22Rv1 (cell line): ENCODE results near the gene PCBP1.

ENCODE experiments used
- ZFX ChIP-seq: fragments of 450-650 bp; IDR thresholded peaks from 2 replicates; pipeline ENCODE4 v1.6.1; 2017; ENCODE audit warnings: antibody characterized with exemption, borderline replicate concordance
- TF ChIP-seq, protein P1 (sequence below): fragments of 450-650 bp; IDR thresholded peaks from 2 replicates; pipeline ENCODE4 v1.5.1; 2017; ENCODE audit warnings: mild to moderate bottlenecking

GRCh38 chr2:70049255-70049654 lies 38.0 kb upstream of the PCBP1 start:
- TF ChIP-seq, protein P1, sequence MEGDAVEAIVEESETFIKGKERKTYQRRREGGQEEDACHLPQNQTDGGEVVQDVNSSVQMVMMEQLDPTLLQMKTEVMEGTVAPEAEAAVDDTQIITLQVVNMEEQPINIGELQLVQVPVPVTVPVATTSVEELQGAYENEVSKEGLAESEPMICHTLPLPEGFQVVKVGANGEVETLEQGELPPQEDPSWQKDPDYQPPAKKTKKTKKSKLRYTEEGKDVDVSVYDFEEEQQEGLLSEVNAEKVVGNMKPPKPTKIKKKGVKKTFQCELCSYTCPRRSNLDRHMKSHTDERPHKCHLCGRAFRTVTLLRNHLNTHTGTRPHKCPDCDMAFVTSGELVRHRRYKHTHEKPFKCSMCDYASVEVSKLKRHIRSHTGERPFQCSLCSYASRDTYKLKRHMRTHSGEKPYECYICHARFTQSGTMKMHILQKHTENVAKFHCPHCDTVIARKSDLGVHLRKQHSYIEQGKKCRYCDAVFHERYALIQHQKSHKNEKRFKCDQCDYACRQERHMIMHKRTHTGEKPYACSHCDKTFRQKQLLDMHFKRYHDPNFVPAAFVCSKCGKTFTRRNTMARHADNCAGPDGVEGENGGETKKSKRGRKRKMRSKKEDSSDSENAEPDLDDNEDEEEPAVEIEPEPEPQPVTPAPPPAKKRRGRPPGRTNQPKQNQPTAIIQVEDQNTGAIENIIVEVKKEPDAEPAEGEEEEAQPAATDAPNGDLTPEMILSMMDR = no peak
- no peak for TF ChIP-seq ZFX
